GM21360 (cell line): Measurements from ENCODE around the gene ST6GALNAC6.

ENCODE experiments used
- ATAC-seq: cut with Tn5 transposase; IDR thresholded peaks from one replicate; pipeline ENCODE4 v1.9.1; 2021; ENCODE audit warnings: mild to moderate bottlenecking, moderate library complexity; ENCODE audit not compliant: unreplicated experiment

ST6GALNAC6 gene

DNA sequence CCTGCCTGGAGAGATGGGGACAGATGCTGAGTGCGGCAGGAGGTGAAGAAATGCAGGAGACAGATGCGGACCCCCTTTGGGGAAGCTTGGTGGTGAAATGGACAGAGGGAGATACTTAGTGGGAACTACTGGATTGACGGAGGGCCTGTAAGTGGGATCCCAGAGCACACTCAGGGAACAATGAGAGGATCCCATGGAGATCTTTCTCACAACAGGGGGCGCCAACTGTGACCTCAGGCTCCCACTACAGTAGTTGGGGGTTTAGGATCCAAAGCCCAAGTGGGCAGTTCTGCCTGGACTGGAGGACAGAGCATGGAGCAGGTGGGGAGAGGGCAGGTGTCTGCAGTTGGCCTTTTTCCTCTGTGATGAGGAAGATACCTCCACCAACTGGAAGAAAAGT, 34.8 kb upstream of the ST6GALNAC6 start:
- ATAC-seq: no peak

DNA sequence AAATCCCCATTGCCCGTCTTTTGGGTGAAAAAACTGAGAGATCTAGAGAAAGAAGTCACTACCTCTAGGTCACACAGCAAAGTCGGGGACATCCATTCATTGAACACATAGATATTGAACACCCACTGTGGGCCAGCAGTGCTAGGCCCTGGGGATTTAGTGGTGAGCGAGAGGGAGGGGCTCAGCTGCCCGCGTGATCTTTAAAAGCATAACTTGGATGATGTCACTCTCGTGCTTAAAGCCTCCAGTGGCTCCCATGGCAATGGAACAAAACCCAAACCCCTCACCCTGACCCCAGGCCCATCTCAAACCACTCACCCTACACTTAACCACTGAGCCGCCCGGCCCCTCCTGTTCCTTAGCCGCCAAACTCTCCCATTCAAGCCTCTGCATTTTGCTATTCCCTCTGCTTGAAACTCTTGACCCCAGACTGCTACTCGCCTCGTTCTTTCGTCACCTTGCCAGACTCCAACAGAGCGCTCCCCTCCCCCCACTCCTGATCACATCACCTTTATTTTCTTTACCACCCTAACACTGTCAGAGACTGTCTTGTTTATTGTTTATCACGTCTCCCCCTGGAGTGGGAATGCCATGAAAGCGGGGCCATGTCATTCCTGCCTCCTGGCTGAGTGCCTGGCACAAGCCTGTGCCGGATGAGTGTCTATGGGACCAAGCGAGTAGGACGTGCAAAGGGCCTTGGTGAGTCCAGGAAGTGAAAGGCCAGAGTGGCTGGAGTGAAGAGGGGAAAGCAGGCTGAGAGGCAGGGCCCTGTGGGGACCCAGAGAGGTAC, 31.9 kb upstream of the ST6GALNAC6 start:
- ATAC-seq: peak; percentile 22

DNA sequence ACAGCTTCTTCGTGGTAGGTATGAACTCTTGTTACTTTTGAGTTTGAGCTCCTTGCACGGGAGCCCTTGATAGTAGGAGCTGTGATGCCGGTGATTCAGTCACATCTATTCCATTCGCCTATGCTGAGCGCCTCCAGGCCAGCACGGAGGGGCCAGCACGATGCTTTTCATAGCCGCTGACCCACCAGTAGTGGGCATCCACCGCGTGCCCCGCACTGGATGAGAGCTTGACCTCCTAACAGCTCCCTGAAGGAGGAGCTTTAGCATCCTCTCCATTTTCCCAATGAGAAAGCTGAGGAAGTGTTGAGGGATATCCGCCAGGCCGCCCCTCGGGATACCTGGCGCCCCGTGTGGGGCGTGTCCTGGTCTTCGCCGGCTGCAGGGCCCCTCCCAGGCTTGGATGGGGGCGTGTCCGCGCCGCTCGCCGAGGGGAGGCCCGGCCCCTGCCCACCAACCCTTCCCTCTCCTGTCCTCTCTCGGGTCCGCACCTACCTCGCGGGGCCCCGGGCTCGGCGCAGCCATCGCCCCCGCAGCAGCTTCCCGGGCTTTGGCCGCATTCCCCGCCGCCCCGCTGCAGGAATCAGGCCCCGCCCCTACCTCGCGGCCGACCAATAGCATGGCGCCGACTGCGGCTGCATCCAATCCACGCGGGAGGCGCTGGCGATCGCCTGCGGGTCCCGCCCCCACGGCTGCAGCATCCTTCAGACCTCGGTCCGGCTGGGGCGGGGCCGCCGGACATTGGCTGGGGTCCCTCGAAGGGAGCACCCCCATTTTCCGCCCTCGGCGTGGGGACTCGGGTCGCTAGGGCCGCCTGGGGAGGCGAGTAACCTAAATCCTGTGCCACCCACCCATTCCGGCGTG, 31.1 kb upstream of the ST6GALNAC6 start, which contains the start of gene PIP5KL1:
Gene PIP5KL1, minus strand, starts transcription at position 547 of the 861 bp plus-strand sequence. Its CDS starts 25 bp downstream, at position 522.
- peak; percentile 55 for ATAC-seq

DNA sequence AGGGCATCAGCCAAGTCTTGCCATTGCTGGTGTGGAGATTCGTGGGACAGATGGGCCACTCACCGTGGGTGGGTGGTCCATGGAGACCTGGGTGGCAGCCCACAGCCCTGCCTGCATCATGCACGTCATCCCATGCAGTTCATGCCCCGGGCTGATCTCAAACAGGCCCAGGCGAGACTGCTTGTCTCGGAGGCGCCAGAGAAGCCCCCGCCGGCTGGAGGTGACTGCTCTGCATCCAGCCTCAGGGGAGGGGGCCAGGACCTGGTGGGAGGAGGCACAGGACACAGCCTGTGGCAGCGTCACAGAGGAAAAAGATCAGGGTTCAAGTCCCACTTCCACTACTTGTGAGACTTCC, 30.2 kb upstream of the ST6GALNAC6 start:
- no peak for ATAC-seq

DNA sequence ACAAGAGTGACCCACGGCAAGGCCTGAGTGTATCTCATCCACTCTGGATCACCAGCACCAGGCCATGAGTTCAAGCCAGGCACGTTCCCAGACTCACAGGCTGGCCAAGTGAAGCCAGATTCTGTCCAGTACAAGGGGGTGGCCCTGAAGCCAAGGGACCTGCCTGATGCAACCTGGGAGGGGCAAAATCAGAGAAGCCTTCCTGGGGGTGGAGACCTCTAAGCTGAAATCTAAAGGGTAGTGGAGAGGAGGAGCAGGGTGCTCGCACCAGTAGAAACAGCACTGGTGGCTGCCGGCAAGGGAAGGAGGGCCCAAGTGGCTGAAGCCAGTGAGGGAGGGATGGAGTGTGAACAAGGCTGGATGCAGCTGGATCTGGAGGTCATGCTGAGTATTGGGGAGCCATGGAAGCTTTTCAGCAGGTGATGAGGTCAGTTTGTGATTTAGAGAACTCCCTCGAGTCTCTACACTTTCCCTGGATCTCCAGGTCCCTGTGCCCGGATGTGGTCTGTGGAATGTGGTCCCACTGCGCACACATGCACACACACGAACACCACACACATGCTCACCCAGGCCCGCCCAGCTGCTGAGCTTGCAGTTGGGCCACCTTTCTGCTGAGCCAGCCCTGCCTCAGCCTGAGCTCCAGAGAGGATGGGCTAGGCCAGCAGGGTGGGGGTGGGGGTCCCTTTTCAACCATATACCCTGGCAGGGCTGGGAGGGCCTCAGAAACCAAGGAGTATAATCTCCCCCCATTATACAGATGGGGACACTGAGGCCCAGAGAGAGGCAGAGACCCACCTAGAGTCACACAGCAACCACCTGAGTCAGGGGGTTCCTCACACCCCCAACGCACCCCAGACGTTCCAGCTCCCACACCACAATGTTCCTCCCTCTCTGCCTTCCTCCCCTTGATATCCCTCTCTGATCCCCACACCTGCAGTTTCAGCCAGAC, 29.5 kb upstream of the ST6GALNAC6 start:
- ATAC-seq: no peak

DNA sequence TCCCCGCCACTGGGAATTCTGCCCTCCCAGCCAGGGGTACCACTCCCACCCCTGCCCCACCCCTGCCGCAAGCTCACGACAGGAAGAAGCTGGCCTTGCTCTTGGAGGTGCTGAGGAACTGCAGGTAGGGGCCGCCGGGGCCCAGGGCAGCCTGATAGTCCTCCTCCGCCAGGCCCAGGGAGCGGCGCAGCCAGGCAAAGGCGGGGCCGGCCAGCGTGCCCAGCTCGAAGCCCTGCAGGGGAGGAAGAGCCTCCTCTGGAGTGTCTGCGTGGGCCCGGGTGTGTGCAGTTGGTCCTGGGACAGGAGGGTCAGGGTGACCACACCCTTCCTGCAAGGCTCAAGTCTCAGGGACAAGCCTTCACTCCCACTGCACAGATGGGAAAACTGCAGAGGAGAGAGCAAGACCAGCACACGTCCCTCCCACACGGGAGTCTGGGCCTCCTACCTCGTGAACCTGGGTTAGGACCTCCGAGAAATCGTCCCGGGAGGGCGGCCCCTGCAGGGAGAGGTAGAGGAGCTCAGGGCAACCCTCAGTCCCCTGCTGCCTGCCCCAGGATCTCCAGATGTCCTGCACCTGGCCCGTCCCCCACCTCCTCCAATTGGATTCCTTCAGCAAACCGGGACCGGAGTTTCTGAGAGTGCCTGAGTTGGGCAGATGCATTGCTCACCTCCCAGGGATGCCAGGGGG, 28.7 kb upstream of the ST6GALNAC6 start:
- ATAC-seq: no peak

DNA sequence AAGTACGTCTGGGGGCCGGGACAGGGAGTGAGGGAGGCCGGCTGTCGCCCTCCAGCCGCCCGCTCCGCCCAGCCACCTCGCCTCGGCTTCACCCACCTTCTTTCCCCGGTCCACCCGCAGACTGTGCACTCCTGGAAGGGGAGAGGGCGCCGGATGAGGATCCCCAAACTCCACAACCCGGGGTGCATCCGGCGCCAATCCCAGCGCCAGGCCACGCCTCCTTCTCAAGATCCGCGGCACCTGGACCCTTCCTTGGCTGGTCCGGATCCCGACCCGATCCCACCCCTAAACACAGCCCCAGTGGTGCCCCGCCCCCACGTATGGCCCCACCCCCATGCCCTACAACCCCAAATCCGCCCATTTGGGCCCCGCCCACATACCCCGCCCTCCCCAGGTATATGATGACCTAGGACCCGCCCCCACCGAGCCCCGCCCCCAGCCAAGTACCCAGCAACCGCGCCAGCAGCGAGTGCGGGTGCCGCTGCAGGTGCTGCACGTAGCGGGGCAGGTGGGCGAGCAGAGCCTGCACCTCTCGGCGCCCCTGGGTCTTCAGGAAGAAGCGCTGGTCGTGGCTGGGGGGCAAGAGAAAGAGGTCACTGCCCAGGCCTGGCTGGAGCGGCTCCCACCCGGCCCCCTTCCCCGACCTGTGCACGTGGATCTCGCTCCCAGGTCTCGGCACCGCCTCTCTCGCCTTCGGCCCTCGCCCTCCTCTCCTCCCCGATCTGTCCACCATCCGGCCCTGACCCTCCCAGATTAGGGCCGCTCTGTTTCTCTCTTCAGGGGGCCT, 28.0 kb upstream of the ST6GALNAC6 start:
- no peak for ATAC-seq

DNA sequence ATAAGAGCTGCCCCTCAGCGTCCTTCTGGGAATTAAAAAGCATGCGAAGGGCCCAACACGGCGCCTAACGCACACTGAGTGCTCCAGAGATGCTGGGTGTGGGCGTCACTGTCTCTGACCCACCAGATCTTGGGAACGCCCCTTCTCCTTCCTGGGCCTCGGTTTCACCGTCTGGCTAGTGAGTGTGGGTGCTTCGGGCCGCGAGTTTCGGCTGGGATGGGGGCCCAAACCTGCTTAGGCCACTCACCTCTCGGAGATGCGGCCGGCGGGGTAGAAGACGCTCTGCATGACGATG, 27.4 kb upstream of the ST6GALNAC6 start:
- no peak for ATAC-seq

DNA sequence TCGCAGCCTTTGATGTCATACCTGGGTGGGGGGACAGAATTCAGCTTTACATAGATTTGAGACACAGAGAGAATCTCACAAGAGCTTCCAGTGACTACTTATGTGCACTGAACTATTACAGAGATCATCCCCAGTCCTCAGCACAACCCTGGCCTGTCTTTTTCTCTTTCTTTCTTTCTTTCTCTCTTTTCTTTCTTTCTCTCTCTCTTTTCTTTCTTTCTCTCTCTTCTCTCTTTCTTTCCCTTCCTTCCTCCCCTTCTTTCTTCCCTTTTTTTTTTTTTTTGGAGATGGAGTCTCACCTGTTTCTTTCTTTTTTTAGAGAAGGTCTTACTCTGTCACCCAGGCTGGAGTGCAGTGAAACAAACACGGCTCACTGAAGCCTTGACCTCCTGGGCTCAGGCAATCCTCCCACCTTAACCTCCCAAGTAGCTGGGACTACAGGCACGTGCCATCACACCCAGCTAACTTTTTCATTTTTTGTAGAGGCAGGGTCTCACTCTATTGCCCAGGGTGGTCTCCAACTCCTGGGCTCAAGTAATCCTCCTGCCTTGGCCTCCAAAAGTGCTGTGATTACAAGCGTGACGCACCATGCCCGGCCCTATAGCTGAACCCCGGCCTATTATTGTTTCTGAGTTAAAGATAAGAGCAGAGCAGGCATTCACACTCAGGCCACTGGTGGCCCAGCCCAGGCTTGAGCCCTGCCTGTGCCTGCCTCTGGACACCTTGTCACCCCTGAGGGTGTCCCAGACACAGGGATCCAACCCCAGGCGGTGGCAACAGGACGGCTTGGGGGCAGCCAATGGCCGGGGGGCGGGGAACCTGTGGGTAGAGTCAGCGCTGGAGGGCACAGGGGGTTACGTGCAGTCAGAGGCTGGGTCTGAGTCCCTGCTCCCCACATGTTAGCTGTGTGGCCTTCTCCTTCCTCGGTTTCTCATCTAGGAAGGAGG, 26.8 kb upstream of the ST6GALNAC6 start:
- no peak for ATAC-seq

DNA sequence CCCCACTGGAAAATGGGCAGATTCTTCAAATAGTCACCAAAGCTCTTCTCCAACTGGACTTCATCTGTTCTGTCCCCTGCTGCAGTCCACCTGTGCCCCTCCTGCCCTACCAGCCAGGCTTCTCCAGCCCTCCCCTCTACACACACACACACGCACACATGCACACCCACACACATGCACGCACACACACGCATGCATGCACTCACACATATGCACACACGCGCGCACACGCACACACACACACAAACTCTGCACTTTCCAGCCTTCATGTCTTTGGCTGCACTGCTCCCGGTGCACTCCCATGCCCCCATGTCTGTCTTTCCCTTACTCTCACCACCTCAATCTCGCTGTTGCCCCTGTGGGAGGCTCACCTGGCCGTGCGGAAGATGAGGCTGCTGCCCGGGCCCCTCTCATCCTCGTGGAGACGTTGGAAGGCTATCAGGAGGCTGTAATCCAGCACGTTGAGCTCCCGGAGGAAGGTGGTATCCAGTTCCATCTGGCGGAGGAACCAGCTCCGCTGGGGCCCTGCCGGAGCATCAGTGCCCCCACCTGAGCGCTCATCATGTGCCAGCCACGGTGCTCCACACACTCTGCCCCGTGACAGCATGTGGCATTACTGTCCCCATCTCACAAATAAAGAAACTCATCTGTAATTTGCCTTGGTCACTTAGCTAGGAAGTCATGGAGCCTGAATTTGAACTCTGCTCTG, 25.5 kb upstream of the ST6GALNAC6 start:
- no peak for ATAC-seq

DNA sequence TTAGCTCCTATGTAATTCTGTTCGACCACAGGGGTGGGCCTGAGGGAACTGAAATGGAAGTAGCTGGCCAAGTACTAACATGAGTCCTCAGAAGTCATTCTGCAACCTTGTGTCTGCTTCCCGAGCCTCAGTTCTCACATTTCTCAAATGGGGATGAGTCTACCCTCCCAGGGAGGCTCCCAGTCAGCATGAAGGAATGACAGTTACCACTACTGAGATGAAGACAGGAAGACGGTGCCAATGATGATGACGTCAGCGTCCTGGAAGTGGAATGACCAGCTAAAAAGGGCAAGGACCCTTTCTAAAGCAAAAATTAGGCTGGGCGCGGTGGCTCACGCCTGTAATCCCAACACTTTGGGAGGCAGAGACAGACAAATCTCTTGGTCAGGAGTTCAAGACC, 24.4 kb upstream of the ST6GALNAC6 start:
- ATAC-seq: no peak

DNA sequence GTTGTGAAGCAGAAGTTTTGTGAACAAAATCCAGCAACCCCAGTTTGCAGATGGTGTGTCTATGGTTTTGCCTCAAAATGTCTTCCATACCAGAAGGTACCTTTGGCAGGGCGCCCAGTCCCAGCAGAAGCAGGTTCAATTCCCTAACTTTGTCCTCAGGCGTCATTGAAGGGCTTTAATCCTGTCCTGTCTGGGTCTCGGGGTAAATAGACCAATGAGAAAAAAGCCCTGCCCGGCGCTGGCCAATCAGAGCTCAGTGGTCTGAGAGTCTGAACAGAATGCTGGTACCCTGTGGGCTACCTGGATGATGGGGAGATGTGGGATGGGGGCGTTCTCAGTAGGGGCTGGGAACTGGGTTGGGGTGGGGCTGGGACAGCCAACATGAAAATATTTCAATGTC, 23.6 kb upstream of the ST6GALNAC6 start:
- no peak for ATAC-seq

DNA sequence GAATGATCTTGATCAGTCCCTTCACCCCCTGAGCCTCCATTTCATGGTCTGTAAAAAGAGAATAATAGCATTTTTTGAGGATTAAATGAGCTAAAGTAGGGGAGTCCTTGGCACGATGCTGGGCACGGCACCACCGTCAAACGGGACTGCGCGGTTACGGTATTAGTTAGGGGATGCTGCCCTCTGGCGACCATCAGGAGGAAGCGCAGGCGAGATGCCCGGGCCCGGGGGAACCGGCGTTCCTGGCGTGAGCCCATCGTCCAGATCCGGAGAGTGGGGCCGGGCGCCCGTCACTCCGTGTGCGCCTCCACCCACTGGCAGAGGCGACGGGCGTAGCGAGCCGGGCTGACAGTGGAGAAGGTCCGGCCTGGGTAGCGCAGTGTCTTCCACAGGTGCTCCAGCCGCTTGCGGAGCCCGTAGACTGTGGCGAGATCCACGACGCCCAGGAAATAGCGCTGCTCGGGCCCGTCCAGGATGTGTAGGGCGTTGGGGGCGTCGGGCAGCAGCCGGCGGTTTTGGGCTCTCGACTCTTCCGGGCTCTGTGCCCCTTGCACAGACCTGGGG, 22.2 kb upstream of the ST6GALNAC6 start:
- no peak for ATAC-seq

DNA sequence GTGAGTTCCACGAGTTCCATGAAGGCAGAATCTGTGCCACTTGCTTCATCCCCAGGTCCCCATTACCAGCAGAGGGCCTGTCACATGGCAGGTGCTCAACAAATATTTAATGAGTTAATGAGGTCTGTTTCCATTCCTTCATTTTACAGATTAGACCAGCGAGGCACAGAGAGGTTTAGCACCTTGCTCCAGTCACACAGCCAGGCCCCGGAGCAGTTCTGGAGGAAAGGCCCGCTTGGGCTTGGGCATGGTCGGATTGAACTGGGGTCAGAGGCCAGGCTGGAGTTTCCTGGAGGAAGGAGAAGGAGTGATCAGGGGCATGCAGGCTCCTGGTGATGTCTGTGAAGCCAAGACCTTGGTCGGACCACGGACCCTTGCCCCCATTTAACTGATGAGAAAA, 21.4 kb upstream of the ST6GALNAC6 start:
- ATAC-seq: no peak

DNA sequence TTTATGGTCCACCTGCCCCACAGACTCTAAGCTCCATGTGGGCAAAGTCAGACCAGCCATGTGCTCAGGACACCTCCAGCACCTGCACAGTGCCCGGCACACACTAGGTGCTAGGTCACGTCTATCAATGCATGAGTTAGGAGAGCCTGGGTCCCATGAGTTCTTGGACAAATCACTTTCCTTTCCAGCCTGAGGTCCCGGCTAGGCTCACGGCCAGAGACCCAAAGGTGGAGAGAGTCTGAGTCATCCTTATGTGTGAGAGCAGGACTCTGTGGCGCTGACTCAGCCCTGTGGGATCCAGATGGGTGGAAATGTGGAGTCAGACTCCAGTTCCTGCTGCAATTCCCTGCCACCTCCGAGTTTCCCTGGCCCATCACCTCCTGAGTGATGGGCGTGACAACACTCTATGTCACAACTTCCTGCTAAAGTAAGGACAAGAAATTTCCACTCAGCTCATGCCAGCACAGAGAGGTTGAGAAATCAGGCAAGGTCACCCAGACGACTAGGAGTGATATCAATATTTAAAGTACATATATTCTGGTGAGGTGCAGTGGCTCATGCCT, 19.9 kb upstream of the ST6GALNAC6 start:
- ATAC-seq: no peak

DNA sequence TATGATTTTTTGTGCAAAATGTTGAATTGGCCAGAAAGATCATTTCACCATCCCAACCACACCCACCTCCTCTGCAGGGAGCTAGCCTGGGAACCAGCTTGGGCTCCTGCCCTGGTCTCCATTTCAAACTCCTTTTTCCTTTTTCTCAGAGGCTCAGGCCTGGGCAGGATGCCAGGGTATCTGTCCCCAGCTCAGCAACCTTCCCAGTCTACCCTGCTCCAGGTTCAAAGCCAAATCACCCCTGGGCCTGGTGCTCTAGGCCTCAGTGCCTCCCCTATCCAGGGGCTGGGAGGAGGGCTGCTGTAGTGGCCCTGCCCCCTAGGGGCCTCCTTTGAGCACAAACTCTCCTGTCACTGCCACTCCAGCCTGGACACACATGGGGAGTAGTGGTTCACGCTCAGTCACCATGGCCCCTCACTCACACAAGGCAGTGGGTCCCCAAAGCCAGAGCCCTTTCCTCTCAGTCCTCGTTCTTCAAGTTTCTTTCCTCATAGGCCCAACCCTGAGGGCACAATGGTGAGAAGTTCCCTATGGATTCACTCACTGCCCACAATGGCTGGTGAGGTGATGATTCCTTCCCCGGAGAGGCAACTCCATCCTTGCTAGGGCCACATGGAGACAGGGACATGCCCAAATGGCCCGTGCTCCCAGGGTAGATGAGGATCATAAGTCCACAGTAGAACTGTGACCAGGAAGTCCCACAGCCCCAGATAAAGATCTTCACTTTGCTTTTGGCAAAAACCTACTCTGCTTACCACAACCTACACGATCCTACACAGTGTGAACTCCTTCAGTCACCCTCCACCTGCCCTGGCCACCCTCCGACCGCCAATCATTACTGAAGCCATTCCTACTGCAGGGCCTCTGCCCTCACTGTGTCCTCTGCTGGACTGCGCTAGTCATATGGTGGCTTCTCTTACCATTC, 19.0 kb upstream of the ST6GALNAC6 start:
- ATAC-seq: no peak
